Keratinocyte (primary cell): Measurements from ENCODE around the gene PFDN5. TPM values are rescaled to one million over a fixed set of nuclear protein-coding genes. Genes with fewer than 3 reads are reported as not detected.

Source experiments
- DNase-seq: peaks from one replicate; pipeline ENCODE4 v3.0.0-alpha.2; 2011; ENCODE audit warnings: low read depth, missing footprints, low spot score
- FAIRE-seq: peaks from 2 replicates; lab custom pipeline; 2011; peaks lifted over from hg19 to GRCh38; lab: Jason Lieb, UNC
- H2AFZ ChIP-seq: 2 replicates; pipeline ENCODE4 v1.6.0; 2012; ENCODE audit warnings: low read length, control low read depth, inconsistent platforms; ENCODE audit not compliant: control insufficient read depth
- H3K27ac ChIP-seq: 2 replicates; pipeline ENCODE4 v1.5.1; 2011; ENCODE audit warnings: low read length; ENCODE audit not compliant: control insufficient read depth, insufficient read depth
- H3K27me3 ChIP-seq: 3 replicates; pipeline ENCODE4 v1.6.0; 2011; ENCODE audit warnings: low read length; ENCODE audit not compliant: control insufficient read depth, insufficient read depth; ENCODE audit errors: extremely low read depth
- H3K36me3 ChIP-seq, 2 experiments: 2 replicates in 1 of 2; 3 replicates in 1 of 2; pipeline ENCODE4 v1.5.1; 2011; ENCODE audit warnings: low read length in 2 of 2, mild to moderate bottlenecking in 1 of 2; ENCODE audit not compliant: control insufficient read depth in 2 of 2, insufficient read depth in 2 of 2; ENCODE audit errors: extremely low read depth in 1 of 2
- H3K4me1 ChIP-seq: 3 replicates; pipeline ENCODE4 v1.5.1; 2011; ENCODE audit warnings: low read length; ENCODE audit not compliant: control insufficient read depth, insufficient read depth; ENCODE audit errors: extremely low read depth
- H3K4me2 ChIP-seq: 3 replicates; pipeline ENCODE4 v1.6.0; 2011; ENCODE audit warnings: low read depth, low read length; ENCODE audit not compliant: control insufficient read depth, insufficient read depth; ENCODE audit errors: extremely low read depth
- H3K4me3 ChIP-seq, 3 experiments: fragments of 200-600 bp in 1 of 3; sonication (generic) in 1 of 3; 2 replicates in 2 of 3; 3 replicates in 1 of 3; pipeline ENCODE4 v1.5.1; 2011 to 2016; ENCODE audit warnings: low read length in 3 of 3, mild to moderate bottlenecking in 3 of 3, control low read depth in 2 of 3, inconsistent platforms in 1 of 3, low read depth in 1 of 3, mixed read lengths in 1 of 3, mixed run types in 1 of 3, moderate library complexity in 1 of 3; ENCODE audit not compliant: control insufficient read depth in 2 of 3, insufficient read depth in 2 of 3; ENCODE audit errors: extremely low read depth in 1 of 3
- H3K79me2 ChIP-seq: 2 replicates; pipeline ENCODE4 v1.6.0; 2012; ENCODE audit warnings: low read length; ENCODE audit not compliant: control insufficient read depth, insufficient read depth
- H3K9ac ChIP-seq: 3 replicates; pipeline ENCODE4 v1.6.0; 2011; ENCODE audit warnings: low read length; ENCODE audit not compliant: control insufficient read depth, insufficient read depth; ENCODE audit errors: extremely low read depth
- H3K9me1 ChIP-seq: 3 replicates; pipeline ENCODE4 v1.6.0; 2011; ENCODE audit warnings: low read length; ENCODE audit not compliant: control insufficient read depth, insufficient read depth; ENCODE audit errors: extremely low read depth
- H3K9me3 ChIP-seq: 2 replicates; pipeline ENCODE4 v1.5.1; 2012; ENCODE audit warnings: low read depth, low read length; ENCODE audit not compliant: control insufficient read depth
- H4K20me1 ChIP-seq: 3 replicates; pipeline ENCODE4 v1.6.0; 2011; ENCODE audit warnings: low read length; ENCODE audit not compliant: control insufficient read depth, insufficient read depth; ENCODE audit errors: extremely low read depth
- CTCF ChIP-seq, 3 experiments: IDR thresholded peaks in 1 of 3; conservative IDR thresholded peaks in 1 of 3; optimal IDR thresholded peaks in 1 of 3; 2 replicates in 2 of 3; 3 replicates in 1 of 3; pipeline versions ENCODE3 to v1.5.1; 2011; ENCODE audit warnings: low read length in 3 of 3, mild to moderate bottlenecking in 3 of 3, moderate library complexity in 2 of 3, control low read depth in 1 of 3, inconsistent platforms in 1 of 3; ENCODE audit not compliant: insufficient read depth in 2 of 3; ENCODE audit errors: extremely low read depth in 1 of 3
- EZH2 ChIP-seq: IDR thresholded peaks from one replicate; pipeline ENCODE4 v1.6.1; 2012; ENCODE audit warnings: inconsistent platforms, mild to moderate bottlenecking, low read length, moderate library complexity
- dilution Hi-C: fragments of 300-500 bp; cut with MboI; formaldehyde crosslinking; loops from one replicate; pipeline ENCODE4 v1.7.0; 2020; ENCODE audit warnings: low sequenced_read_pairs; ENCODE audit not compliant: extremely low pct_ligation_motif_present
- polyA plus RNA-seq, 5 experiments: library from polyadenylated mRNA; depleted of rRNA in 3 of 5; stranded (reverse) in 3 of 5; stranded (forward) in 1 of 5; unstranded in 1 of 5; fragments of >200 nt; gene quantifications; 1 replicate in 1 of 5; 2 replicates in 3 of 5; 3 replicates in 1 of 5; pipeline versions ENCODE4 v1.2.1 to v1.2.3, GENCODE V29; 2011 to 2012; ENCODE audit warnings: missing spikeins in 2 of 5, low read depth in 1 of 5, low replicate concordance in 1 of 5

Gene PFDN5
- polyA plus RNA-seq, 1 donor (not counting 4 experiments of a cell fraction or from before 2014, with no cell fraction given), result 659 TPM

GRCh38 chr12:53326460-53327185 is 31.3 kb downstream of the PFDN5 start:
- no peaks in the 10 kb centered on the region for H4K20me1 ChIP-seq
- DNase-seq (no peak), FAIRE-seq (no peak)
- H3K27ac ChIP-seq, result no peak overlapping the region
- dilution Hi-C loops, result no loop called here
- H3K27me3 ChIP-seq, result no peaks in the 10 kb centered on the region
- no peak for TF ChIP-seq EZH2
- no peak for TF ChIP-seq CTCF (optimal IDR thresholded peaks at IDR 0.05 in 1 of 3, IDR thresholded peaks at IDR 0.05 in 1 of 3, conservative IDR thresholded peaks at IDR 0.05 in 1 of 3; ENCODE audit: extremely low read depth in 1 of 3, insufficient read depth in 2 of 3, low read length in 3 of 3)
- H3K36me3 ChIP-seq, result no peaks in the 10 kb centered on the region
- H3K4me2 ChIP-seq, result no peak overlapping the region
- H3K79me2 ChIP-seq, result no peaks in the 10 kb centered on the region
- H3K9ac ChIP-seq, result no peak overlapping the region
- no peaks in the 10 kb centered on the region for H3K9me1 ChIP-seq
- H3K9me3 ChIP-seq, result no peaks in the 10 kb centered on the region
- H2AFZ ChIP-seq, result no peak overlapping the region
- H3K4me3 ChIP-seq, result no peak overlapping the region
- H3K4me1 ChIP-seq, result peaks cover 14% of the 10 kb centered on the region

GRCh38 chr12:53327435-53328042 is 32.2 kb downstream of the PFDN5 start:
- H3K36me3 ChIP-seq, result no peaks in the 10 kb centered on the region
- H3K27me3 ChIP-seq, result no peaks in the 10 kb centered on the region
- no peak overlapping the region for H2AFZ ChIP-seq
- dilution Hi-C loops, result no loop called here
- peaks cover 10% of the 10 kb centered on the region for H3K4me1 ChIP-seq
- H3K9me1 ChIP-seq, result no peaks in the 10 kb centered on the region
- no peak overlapping the region for H3K4me2 ChIP-seq
- no peak overlapping the region for H3K9ac ChIP-seq
- no peak overlapping the region for H3K27ac ChIP-seq
- no peak for FAIRE-seq
- no peaks in the 10 kb centered on the region for H3K79me2 ChIP-seq
- H4K20me1 ChIP-seq, result no peaks in the 10 kb centered on the region
- peak in 2 of 3 experiments; percentile 7 to 37 for TF ChIP-seq CTCF (optimal IDR thresholded peaks at IDR 0.05 in 1 of 3, IDR thresholded peaks at IDR 0.05 in 1 of 3, conservative IDR thresholded peaks at IDR 0.05 in 1 of 3; ENCODE audit: extremely low read depth in 1 of 3, insufficient read depth in 2 of 3, low read length in 3 of 3)
- TF ChIP-seq EZH2, result no peak
- no peak overlapping the region for H3K4me3 ChIP-seq
- no peak for DNase-seq
- H3K9me3 ChIP-seq, result no peaks in the 10 kb centered on the region
